Stimulated activated CD4-positive, alpha-beta T cell treated with anti-CD3 and anti-CD28 coated beads, Interleukin-12 subunit alpha, Interleukin-12 subunit beta, amount 100 ng/mL, for 24 hours (primary cell): ENCODE data around the gene CSNK1E.
A peak's percentile ranks its signal among the peaks of the same experiment; 100 is the strongest.
"Not testable (repeated sequence)": the region's sequence is repeated elsewhere in the genome, so short reads cannot be mapped to it uniquely, and the experiment has no call there.

Experiments used
- DNase-seq, 2 experiments: peaks; one replicate each; pipeline ENCODE4 v3.0.0-alpha.2; 2020; ENCODE audit warnings: low read depth in 2 of 2

The CSNK1E gene

GRCh38 chr22:38317122-38317994 lies at the start of gene CSNK1E:
Gene CSNK1E (minus strand): TSS chr22:38317433. CDS start chr22:38314157, 3,276 bp downstream.
- DNase-seq: peak; percentile 43 to 62

GRCh38 chr22:38365829-38366228 lies 48.6 kb upstream of the CSNK1E start:
- not testable (repeated sequence) for DNase-seq

- DNase-seq: not testable (repeated sequence)
These were observed 47.9 kb upstream of the CSNK1E start for GRCh38 chr22:38365174-38365573.

- DNase-seq: not testable (repeated sequence)
These were observed 43.3 kb upstream of the CSNK1E start for GRCh38 chr22:38360560-38360959.

- not testable (repeated sequence) for DNase-seq
These were observed 42.6 kb upstream of the CSNK1E start for GRCh38 chr22:38359817-38360216.

GRCh38 chr22:38357971-38358370 lies 40.7 kb upstream of the CSNK1E start:
- DNase-seq: not testable (repeated sequence)

- DNase-seq: no peak
These were observed 38.0 kb upstream of the CSNK1E start for GRCh38 chr22:38355275-38355674.

- DNase-seq: no peak
These were observed 36.5 kb upstream of the CSNK1E start for GRCh38 chr22:38353701-38354100.

GRCh38 chr22:38353142-38353629 lies 36.0 kb upstream of the CSNK1E start:
- DNase-seq: peak; percentile 46 to 63

GRCh38 chr22:38352436-38352835 lies 35.2 kb upstream of the CSNK1E start:
- no peak for DNase-seq

- DNase-seq: no peak
These were observed 33.5 kb upstream of the CSNK1E start for GRCh38 chr22:38350444-38351359.

GRCh38 chr22:38348751-38349496 lies 31.7 kb upstream of the CSNK1E start:
- no peak for DNase-seq

- DNase-seq: no peak
These were observed 30.9 kb upstream of the CSNK1E start for GRCh38 chr22:38347944-38348750.

- DNase-seq: no peak
These were observed 30.1 kb upstream of the CSNK1E start for GRCh38 chr22:38347181-38347943.

- no peak for DNase-seq
These were observed 29.3 kb upstream of the CSNK1E start for GRCh38 chr22:38346506-38346905.

- no peak for DNase-seq
These were observed 28.5 kb upstream of the CSNK1E start for GRCh38 chr22:38345782-38346181.

- not testable (repeated sequence) for DNase-seq
These were observed 22.7 kb upstream of the CSNK1E start for GRCh38 chr22:38339893-38340292.

GRCh38 chr22:38338772-38339379 lies 21.6 kb upstream of the CSNK1E start:
- no peak for DNase-seq

- DNase-seq: no peak
These were observed 19.5 kb upstream of the CSNK1E start for GRCh38 chr22:38336699-38337098.
